ENCODE data around the gene FAM240B. TPM values are rescaled to one million over a fixed set of nuclear protein-coding genes. Genes with fewer than 3 reads are reported as not detected.

FAM240B gene
- total RNA-seq, 2 donors from 2014 or later, result not detected

DNA sequence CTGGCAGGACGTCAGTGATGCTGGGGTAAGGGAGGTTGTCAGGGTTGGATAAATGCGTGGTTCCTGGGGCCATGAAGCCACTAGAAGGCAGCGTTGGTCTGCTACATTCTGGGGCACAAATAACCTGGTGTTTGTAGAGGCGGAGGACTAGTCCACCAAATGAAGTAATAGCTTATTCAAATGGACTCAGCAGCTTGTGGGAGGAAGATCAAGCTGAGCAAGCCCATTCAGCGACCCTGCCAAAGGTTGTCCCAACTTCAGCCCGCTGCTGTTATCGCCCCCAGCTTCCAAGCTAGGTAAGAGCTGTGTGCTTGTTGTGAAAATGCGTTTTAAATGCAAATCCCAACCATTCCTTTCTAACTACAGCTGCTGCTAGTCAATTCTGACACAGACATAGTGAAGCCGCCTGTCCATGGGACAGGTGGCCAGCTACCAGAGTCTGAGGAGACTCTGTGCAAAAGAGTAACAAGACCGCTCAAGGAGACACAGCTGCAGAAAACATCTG, 7.6 kb upstream of the FAM240B start:
- H3K27ac Mint-ChIP-seq, result no peak overlapping the region
- ATAC-seq (replicated peaks in 1 of 2) (no peak), DNase-seq (no peak)
- peaks cover 19% of the 10 kb centered on the region for H3K27me3 Mint-ChIP-seq (ENCODE audit: low read depth)
- no peaks in the 10 kb centered on the region for H3K36me3 Mint-ChIP-seq (ENCODE audit: insufficient read depth in 2 of 2)
- no peaks in the 10 kb centered on the region for H3K9me3 Mint-ChIP-seq
- H3K4me1 Mint-ChIP-seq (ENCODE audit: low read depth), result no peaks in the 10 kb centered on the region
- no peak overlapping the region for H3K4me3 Mint-ChIP-seq

DNA sequence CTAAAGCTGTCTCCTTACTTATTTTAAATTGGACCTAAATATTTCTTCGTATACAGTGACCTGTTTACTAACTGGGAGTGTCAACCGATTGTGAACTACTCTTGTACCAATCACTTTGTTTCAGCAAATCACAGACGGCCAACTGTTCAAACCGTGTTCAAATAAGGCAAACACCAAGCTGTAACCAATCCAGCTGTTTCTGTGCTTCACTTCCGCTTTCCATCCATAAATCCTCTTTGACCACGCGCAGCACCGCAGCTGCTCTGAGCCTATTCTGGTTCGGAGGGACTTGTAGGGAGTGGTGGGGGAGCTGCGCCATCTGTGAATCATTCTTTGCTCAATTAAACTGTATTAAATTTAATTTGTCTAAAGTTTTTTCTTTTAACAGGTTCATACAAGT, 4.8 kb upstream of the FAM240B start:
- Mint-ChIP-seq H3K36me3 (ENCODE audit: insufficient read depth in 2 of 2) (no peaks in the 10 kb centered on the region), H3K4me3 (no peak overlapping the region), H3K27ac (no peak overlapping the region), H3K9me3 (no peaks in the 10 kb centered on the region), H3K27me3 (ENCODE audit: low read depth) (peaks cover 19% of the 10 kb centered on the region), H3K4me1 (ENCODE audit: low read depth) (no peaks in the 10 kb centered on the region)
- no peak for DNase-seq
- no peak for ATAC-seq (replicated peaks in 1 of 2)

DNA sequence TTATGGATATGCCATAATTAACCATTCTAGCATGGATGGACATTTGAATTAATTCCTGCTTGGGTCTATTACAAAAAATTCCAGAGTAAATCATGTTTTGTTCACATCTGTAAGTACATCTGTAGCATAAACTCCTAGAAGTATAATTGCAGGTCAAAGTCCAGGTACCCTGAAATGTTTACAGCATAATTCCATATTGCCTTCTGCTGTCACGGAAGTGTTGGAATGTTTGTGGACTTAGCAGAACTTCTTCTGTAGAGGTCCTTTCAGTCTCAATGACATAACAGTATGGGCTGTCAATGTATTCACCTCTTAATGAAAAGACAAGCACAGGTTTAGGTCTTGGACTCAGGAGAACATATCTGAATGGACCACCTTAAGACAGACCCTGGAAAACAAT, 1.8 kb downstream of the FAM240B start:
- no peaks in the 10 kb centered on the region for H3K36me3 Mint-ChIP-seq (ENCODE audit: insufficient read depth in 2 of 2)
- no peak for DNase-seq
- H3K27ac Mint-ChIP-seq, result no peak overlapping the region
- H3K4me1 Mint-ChIP-seq (ENCODE audit: low read depth), result no peaks in the 10 kb centered on the region
- H3K4me3 Mint-ChIP-seq, result no peak overlapping the region
- H3K27me3 Mint-ChIP-seq (ENCODE audit: low read depth), result peaks cover 13% of the 10 kb centered on the region
- no peak for ATAC-seq (replicated peaks in 1 of 2)
- H3K9me3 Mint-ChIP-seq, result no peaks in the 10 kb centered on the region

DNA sequence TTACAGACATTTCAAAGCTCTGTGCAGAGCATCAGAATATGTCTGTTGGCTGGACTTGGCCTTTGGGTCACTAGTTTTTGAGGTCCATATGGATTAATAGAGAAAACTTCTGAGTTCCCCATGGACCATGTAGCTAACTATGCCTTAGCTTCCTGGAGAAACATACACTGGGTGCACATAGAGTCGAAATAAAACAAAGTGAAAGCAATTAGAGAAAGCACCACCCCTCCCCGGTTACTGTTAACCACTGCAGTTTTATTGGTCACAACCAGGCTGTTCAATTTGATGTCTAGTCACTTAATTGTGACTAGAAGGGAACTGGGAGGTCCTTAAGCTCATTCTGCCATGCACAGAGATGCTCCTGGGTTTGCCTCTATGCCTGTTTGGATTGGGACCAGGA, 4.2 kb downstream of the FAM240B start:
- ATAC-seq (replicated peaks in 1 of 2) (no peak), DNase-seq (no peak)
- Mint-ChIP-seq H3K27ac (no peak overlapping the region), H3K4me3 (no peak overlapping the region), H3K4me1 (ENCODE audit: low read depth) (no peaks in the 10 kb centered on the region), H3K27me3 (ENCODE audit: low read depth) (peaks cover 32% of the 10 kb centered on the region), H3K9me3 (no peaks in the 10 kb centered on the region), H3K36me3 (ENCODE audit: insufficient read depth in 2 of 2) (no peaks in the 10 kb centered on the region)

DNA sequence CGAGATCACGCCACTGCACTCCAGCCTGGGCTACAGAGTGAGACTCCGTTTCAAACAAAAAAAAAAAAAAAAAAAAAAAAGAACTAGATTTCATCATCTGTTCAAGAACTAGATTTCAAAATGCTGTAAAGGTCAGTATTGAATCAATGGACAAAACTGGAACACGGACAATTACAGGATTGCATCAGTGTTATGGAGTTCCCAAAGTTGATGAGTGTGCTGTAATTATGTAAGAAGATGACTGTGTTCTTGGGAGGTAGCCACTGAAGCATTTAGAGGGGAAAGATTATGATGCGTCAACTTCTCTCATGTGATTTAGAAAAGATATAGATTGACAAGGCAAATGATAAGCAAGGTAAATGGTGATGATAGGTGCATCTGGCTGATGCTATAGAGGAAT, 6.5 kb downstream of the FAM240B start:
- ATAC-seq (replicated peaks in 1 of 2) (no peak), DNase-seq (no peak)
- H3K4me3 Mint-ChIP-seq, result no peak overlapping the region
- H3K9me3 Mint-ChIP-seq, result no peaks in the 10 kb centered on the region
- H3K27ac Mint-ChIP-seq, result no peak overlapping the region
- no peaks in the 10 kb centered on the region for H3K36me3 Mint-ChIP-seq (ENCODE audit: insufficient read depth in 2 of 2)
- H3K4me1 Mint-ChIP-seq (ENCODE audit: low read depth), result no peaks in the 10 kb centered on the region
- H3K27me3 Mint-ChIP-seq (ENCODE audit: low read depth), result peaks cover 36% of the 10 kb centered on the region

DNA sequence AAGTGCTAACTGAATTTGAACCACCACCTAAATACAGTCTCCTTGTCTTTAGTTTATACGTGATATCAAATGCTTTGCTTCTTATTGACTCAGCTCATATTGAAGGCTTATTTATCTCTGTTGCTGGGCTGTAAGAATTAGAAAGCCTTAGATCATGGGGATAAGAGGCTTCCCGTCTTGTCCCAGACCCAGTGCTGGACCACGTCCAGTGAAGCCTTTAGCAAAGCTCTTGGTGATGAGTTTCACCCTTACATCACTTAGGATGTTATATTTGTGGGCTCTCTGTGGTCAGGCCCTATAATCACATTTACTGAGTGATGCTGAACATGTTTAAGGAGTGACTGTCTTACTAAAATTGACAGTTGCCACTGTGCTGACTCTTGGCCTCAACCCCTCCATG, 11.2 kb downstream of the FAM240B start:
- no peaks in the 10 kb centered on the region for H3K9me3 Mint-ChIP-seq
- peaks cover 34% of the 10 kb centered on the region for H3K27me3 Mint-ChIP-seq (ENCODE audit: low read depth)
- H3K4me1 Mint-ChIP-seq (ENCODE audit: low read depth), result no peaks in the 10 kb centered on the region
- H3K4me3 Mint-ChIP-seq, result no peak overlapping the region
- ATAC-seq (replicated peaks in 1 of 2) (no peak), DNase-seq (no peak)
- H3K36me3 Mint-ChIP-seq (ENCODE audit: insufficient read depth in 2 of 2), result no peaks in the 10 kb centered on the region
- H3K27ac Mint-ChIP-seq, result no peak overlapping the region

DNA sequence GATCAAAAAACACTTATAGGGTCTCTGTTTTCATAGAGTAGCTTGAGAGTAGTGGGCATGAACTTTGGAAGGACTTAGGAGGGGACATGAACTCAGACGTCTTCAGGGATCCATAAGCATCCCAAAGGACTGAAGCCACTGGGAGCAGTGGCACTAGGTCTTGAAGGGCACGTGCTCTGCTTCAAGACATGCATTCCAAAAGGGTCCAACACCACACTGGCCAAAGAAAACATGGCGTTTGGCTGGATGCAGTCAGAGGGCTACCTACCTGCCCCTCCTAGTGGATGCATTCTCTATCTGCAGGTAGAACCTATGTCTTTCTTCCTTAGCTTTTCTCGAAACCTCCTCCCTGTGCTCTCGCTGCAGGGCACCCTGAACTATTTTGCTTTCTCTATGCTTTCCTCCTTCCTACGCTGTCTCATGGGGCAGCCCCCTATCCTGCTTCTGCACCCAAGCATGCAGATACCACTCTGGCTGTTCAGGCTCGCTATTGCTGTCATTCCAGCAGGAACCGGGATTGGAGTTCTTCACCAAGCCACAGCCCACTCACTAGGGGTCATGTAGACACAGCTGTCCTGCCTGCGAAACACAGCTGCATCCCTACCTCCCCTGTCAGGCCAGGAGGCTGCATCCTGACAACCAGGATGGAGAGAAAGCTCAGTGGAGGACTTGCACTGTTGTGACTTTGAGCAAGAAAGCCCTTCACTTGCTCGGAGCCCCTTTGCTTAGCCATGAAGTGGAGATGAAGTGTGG, 11.9 kb downstream of the FAM240B start:
- Mint-ChIP-seq H3K9me3 (no peaks in the 10 kb centered on the region), H3K27ac (no peak overlapping the region), H3K4me3 (no peak overlapping the region), H3K27me3 (ENCODE audit: low read depth) (peaks cover 27% of the 10 kb centered on the region), H3K36me3 (ENCODE audit: insufficient read depth in 2 of 2) (no peaks in the 10 kb centered on the region), H3K4me1 (ENCODE audit: low read depth) (no peaks in the 10 kb centered on the region)
- ATAC-seq (replicated peaks in 1 of 2) (no peak), DNase-seq (no peak)

DNA sequence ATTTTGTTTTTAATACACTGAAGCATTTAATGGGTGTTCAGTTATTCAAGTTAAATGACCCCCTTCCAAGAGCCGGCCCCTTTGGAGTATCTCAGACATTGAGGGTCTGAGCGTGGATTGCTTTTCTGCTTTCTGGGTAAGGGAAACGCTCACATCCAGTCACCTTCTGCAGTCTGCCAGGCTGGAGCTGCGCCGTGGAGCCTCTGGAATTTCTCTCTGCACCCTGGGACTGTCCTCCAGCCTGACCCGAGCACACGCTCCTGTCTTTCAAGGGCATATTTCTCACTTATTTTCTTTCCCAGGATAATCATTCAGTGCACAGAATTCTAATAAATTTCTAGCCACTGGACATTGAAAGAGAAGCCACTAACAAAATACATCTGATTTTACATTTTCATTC, 13.4 kb downstream of the FAM240B start:
- Mint-ChIP-seq H3K4me3 (no peak overlapping the region), H3K36me3 (ENCODE audit: insufficient read depth in 2 of 2) (no peaks in the 10 kb centered on the region), H3K27ac (no peak overlapping the region), H3K27me3 (ENCODE audit: low read depth) (peaks cover 15% of the 10 kb centered on the region), H3K9me3 (no peaks in the 10 kb centered on the region), H3K4me1 (ENCODE audit: low read depth) (no peaks in the 10 kb centered on the region)
- no peak for ATAC-seq (replicated peaks in 1 of 2)
- no peak for DNase-seq

DNA sequence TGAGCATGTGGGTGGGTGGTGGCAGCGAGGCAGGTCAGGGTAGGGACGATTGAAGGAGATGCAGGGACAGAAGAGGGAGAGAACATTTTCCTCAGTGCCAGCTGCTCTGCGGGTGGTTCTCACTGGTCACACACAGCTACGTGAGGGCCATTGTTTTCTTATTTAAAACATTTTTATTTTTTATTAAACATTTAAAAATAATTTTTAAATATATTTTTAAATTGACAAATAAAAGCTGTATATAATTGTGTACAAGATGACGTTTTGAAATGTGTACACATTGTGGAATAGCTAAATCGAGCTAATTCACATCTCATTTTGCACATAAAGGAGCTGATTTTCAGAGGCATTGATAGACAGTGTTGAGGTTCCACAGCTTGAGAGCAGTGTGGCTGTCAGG, 14.0 kb downstream of the FAM240B start:
- ATAC-seq (replicated peaks in 1 of 2), result no peak
- no peaks in the 10 kb centered on the region for H3K9me3 Mint-ChIP-seq

DNA sequence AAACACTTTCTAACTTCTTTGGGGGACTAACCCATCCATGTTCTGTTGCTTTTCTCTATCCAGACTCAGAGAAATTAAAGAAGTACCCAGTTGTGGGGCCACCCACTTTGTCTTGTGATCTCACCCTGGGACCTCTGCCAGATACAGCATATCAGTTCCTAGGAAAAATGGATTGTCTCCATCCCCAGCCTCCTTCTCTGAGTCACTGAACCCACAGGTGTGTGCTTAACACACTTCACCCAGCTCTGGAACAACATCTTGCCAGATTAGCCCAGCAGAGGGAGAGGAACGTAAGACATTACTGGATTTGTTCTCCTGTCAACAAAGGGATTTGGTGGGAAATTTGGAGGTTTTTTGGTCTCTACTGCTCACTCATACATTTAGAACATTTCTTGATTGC, 19.2 kb downstream of the FAM240B start:
- ATAC-seq (replicated peaks in 1 of 2) (no peak), DNase-seq (no peak)
- H3K9me3 Mint-ChIP-seq, result no peaks in the 10 kb centered on the region
- no peaks in the 10 kb centered on the region for H3K4me1 Mint-ChIP-seq (ENCODE audit: low read depth)
- H3K27me3 Mint-ChIP-seq (ENCODE audit: low read depth), result no peaks in the 10 kb centered on the region
- H3K4me3 Mint-ChIP-seq, result no peak overlapping the region
- no peak overlapping the region for H3K27ac Mint-ChIP-seq
- H3K36me3 Mint-ChIP-seq (ENCODE audit: insufficient read depth in 2 of 2), result no peaks in the 10 kb centered on the region

More for the DNA sequence above, 14.0 kb downstream of the FAM240B start:
- Mint-ChIP-seq H3K27me3 (ENCODE audit: low read depth) (peaks cover 9% of the 10 kb centered on the region), H3K36me3 (ENCODE audit: insufficient read depth in 2 of 2) (no peaks in the 10 kb centered on the region), H3K27ac (no peak overlapping the region), H3K4me1 (ENCODE audit: low read depth) (no peaks in the 10 kb centered on the region), H3K4me3 (no peak overlapping the region)
- no peak for DNase-seq

DNA sequence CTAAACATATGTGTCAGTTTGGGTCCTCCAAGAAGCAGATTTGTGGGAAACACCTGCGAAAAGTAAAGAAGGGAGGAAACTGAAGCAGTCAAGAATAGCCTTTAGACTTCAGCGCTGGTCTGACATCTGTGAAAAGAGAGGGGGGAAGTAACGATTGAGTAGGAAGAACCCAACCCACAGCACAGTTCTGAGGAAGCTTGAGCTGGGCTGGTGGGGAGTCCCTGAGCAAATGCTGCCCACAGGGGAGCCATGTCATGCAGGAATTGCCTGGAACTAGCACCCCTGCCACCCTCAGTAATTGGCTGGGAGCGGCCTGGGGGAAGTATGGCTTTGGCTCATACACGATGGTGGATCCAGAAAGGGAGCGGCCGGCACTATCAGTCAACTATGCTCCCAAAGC, 20.6 kb downstream of the FAM240B start:
- Mint-ChIP-seq H3K4me1 (ENCODE audit: low read depth) (no peaks in the 10 kb centered on the region), H3K4me3 (no peak overlapping the region), H3K27ac (no peak overlapping the region), H3K36me3 (ENCODE audit: insufficient read depth in 2 of 2) (no peaks in the 10 kb centered on the region), H3K27me3 (ENCODE audit: low read depth) (no peaks in the 10 kb centered on the region), H3K9me3 (no peaks in the 10 kb centered on the region)
- no peak for ATAC-seq (replicated peaks in 1 of 2)
- DNase-seq, result no peak

DNA sequence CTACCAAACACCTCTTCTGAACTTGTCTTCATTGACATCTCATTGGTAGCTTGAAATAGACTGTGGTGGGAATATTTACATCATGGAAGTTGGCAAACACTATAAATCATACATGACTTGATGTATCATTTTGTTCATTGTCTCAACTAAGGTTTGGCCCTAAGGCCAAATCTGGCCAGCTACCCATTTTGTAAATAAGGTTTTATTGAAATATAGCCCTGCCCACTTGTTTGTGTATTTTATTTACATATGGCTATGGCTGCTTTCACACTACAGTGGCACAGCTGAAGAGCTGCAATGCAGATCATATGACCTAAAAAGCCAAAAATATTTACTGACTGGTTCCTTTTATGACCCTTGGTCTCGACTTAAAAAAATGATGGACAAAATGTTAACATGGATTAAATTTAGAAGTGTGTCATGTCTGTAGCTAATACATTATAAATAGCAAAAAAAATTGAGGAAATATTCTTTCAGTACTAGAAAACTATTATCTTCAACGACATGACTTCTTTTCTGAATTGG, 22.1 kb downstream of the FAM240B start:
- H3K4me3 Mint-ChIP-seq, result no peak overlapping the region
- peaks cover 3% of the 10 kb centered on the region for H3K27me3 Mint-ChIP-seq (ENCODE audit: low read depth)
- ATAC-seq (replicated peaks in 1 of 2), result no peak
- H3K4me1 Mint-ChIP-seq (ENCODE audit: low read depth), result no peaks in the 10 kb centered on the region
- DNase-seq, result no peak
- no peaks in the 10 kb centered on the region for H3K9me3 Mint-ChIP-seq
- no peaks in the 10 kb centered on the region for H3K36me3 Mint-ChIP-seq (ENCODE audit: insufficient read depth in 2 of 2)
- no peak overlapping the region for H3K27ac Mint-ChIP-seq

DNA sequence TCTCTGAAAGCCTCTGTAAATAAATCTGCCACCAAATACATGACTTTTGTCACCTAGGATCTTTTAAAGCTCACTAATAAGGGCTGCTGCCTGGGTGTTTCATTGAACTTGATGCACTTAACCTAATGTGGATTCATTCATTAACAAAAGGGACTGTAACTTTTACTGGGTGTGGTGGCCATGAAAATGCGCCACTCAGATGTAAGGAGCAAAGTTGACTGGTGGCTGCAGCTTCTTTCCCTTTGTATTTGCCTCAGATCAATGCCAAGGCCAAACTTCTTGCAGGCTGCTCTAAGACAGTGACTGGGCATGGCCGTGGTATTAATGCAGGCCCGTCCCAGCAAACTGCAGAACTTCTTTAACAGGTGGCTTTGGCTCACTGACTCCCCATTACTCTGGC, 22.9 kb downstream of the FAM240B start:
- ATAC-seq (replicated peaks in 1 of 2) (no peak), DNase-seq (no peak)
- Mint-ChIP-seq H3K9me3 (no peaks in the 10 kb centered on the region), H3K27ac (no peak overlapping the region), H3K36me3 (ENCODE audit: insufficient read depth in 2 of 2) (no peaks in the 10 kb centered on the region), H3K4me1 (ENCODE audit: low read depth) (no peaks in the 10 kb centered on the region), H3K27me3 (ENCODE audit: low read depth) (peaks cover 11% of the 10 kb centered on the region), H3K4me3 (no peak overlapping the region)

DNA sequence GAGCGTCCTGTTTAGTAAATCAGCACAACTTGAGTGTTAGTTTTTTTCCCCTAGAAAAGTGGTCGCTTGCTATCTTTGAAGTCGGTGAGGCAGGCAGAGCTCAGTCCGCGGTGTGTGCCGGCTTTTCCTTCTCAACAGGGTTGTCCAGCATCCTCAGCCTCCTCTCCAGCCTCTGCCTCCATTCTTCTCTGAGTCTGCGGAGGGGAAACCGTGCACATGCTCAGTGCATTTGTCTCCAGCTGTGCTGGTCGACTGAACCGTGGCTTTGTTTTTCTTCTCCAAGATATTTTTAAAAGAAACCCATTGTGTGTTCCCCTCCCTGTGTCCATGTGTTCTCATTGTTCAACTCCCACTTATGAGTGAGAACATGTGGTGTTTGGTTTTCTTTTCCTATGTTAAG, 25.3 kb downstream of the FAM240B start:
- H3K27me3 Mint-ChIP-seq (ENCODE audit: low read depth), result peaks cover 18% of the 10 kb centered on the region
- H3K36me3 Mint-ChIP-seq (ENCODE audit: insufficient read depth in 2 of 2), result no peaks in the 10 kb centered on the region
- no peak for ATAC-seq (replicated peaks in 1 of 2)
- no peak for DNase-seq
- H3K9me3 Mint-ChIP-seq, result no peaks in the 10 kb centered on the region
- no peak overlapping the region for H3K27ac Mint-ChIP-seq
- no peak overlapping the region for H3K4me3 Mint-ChIP-seq
- no peaks in the 10 kb centered on the region for H3K4me1 Mint-ChIP-seq (ENCODE audit: low read depth)
